H1 (cell line): Measurements from ENCODE around the gene PDE4D. TPM values are rescaled to one million over a fixed set of nuclear protein-coding genes. Genes with fewer than 3 reads are reported as not detected.

ENCODE experiments used
- CTCF ChIA-PET: fragments of 300-600 bp; sonication (Branson Sonifier 250); formaldehyde crosslinking; loops from one replicate; lab custom pipeline; 2021; ENCODE audit not compliant: partially characterized antibody; lab: Charles Lee
- POLR2A ChIA-PET: fragments of 300-600 bp; sonication (Branson Sonifier 250); formaldehyde crosslinking; loops from one replicate; lab custom pipeline; 2021; ENCODE audit warnings: inconsistent platforms; ENCODE audit not compliant: partially characterized antibody; lab: Charles Lee
- DNase-seq, 2 experiments: peaks; one replicate each; pipeline versions ENCODE4 v3.0.0 to v3.0.0-alpha.2; 2010 to 2022; ENCODE audit warnings: low spot score in 2 of 2, low read depth in 1 of 2, mixed read lengths in 1 of 2
- FAIRE-seq: peaks from 2 replicates; lab custom pipeline; 2011; peaks lifted over from hg19 to GRCh38; lab: Jason Lieb, UNC
- H2AFZ ChIP-seq: 2 replicates; pipeline ENCODE4 v1.8.1; 2012; ENCODE audit warnings: low read length, inconsistent platforms
- H2AK5ac ChIP-seq: 2 replicates; pipeline ENCODE4 v1.6.1; 2013; ENCODE audit warnings: low read depth, low read length
- H2BK120ac ChIP-seq: replicated peaks from 2 replicates; pipeline ENCODE3; 2013; ENCODE audit warnings: low read depth, low read length, inconsistent platforms
- H2BK12ac ChIP-seq: 2 replicates; pipeline ENCODE4 v1.6.1; 2013; ENCODE audit warnings: low read depth, low read length
- H2BK15ac ChIP-seq: 2 replicates; pipeline ENCODE4 v1.6.1; 2013; ENCODE audit warnings: low read length
- H2BK20ac ChIP-seq: 2 replicates; pipeline ENCODE4 v1.6.1; 2013; ENCODE audit warnings: low read length
- H2BK5ac ChIP-seq: 2 replicates; pipeline ENCODE4 v1.6.1; 2013; ENCODE audit warnings: low read depth, low read length
- H3K14ac ChIP-seq: 2 replicates; pipeline ENCODE4 v1.6.1; 2013; ENCODE audit warnings: inconsistent platforms; ENCODE audit not compliant: insufficient read length
- H3K18ac ChIP-seq: 2 replicates; pipeline ENCODE4 v1.6.1; 2013; ENCODE audit warnings: low read length; ENCODE audit errors: extremely low read depth
- H3K23ac ChIP-seq: 2 replicates; pipeline ENCODE4 v1.6.1; 2013; ENCODE audit warnings: inconsistent platforms; ENCODE audit not compliant: insufficient read length
- H3K23me2 ChIP-seq: 2 replicates; pipeline ENCODE4 v1.6.1; 2013; ENCODE audit warnings: low read depth, low read length
- H3K27ac ChIP-seq: 2 replicates; pipeline ENCODE4 v1.6.1; 2011; ENCODE audit warnings: low read depth, low read length, inconsistent platforms
- H3K27me3 ChIP-seq, 4 experiments: replicated peaks in 1 of 4; 1 replicate in 1 of 4; 2 replicates in 3 of 4; pipeline versions ENCODE4 v1.6.1 to v1.8.1; 2011 to 2013; ENCODE audit warnings: low read length in 3 of 4, mild to moderate bottlenecking in 3 of 4, inconsistent platforms in 2 of 4, mixed read lengths in 2 of 4, moderate library complexity in 1 of 4; ENCODE audit not compliant: control insufficient read depth in 3 of 4, insufficient read depth in 3 of 4; ENCODE audit errors: extremely low read depth in 1 of 4
- H3K36me3 ChIP-seq, 4 experiments: 2 replicates each; pipeline versions ENCODE4 v1.6.1 to v1.8.1; 2011 to 2013; ENCODE audit warnings: mild to moderate bottlenecking in 4 of 4, low read length in 3 of 4, moderate library complexity in 2 of 4, control low read depth in 1 of 4, inconsistent platforms in 1 of 4; ENCODE audit not compliant: insufficient read depth in 4 of 4, control insufficient read depth in 2 of 4
- H3K4ac ChIP-seq: replicated peaks from 2 replicates; pipeline ENCODE3; 2013; ENCODE audit warnings: low read length, low read depth, mixed read lengths, inconsistent platforms; ENCODE audit not compliant: insufficient read length
- H3K4me1 ChIP-seq, 4 experiments: replicated peaks in 1 of 4; 1 replicate in 1 of 4; 2 replicates in 3 of 4; pipeline versions ENCODE4 v1.6.1 to v1.8.1; 2011 to 2013; ENCODE audit warnings: low read length in 3 of 4, inconsistent platforms in 2 of 4, mixed read lengths in 1 of 4; ENCODE audit not compliant: insufficient read depth in 4 of 4, control insufficient read depth in 3 of 4
- H3K4me2 ChIP-seq, 2 experiments: 2 replicates each; pipeline versions ENCODE4 v1.6.1 to v1.8.1; 2011 to 2013; ENCODE audit warnings: low read depth in 2 of 2, low read length in 2 of 2, control low read depth in 1 of 2, inconsistent platforms in 1 of 2, mild to moderate bottlenecking in 1 of 2; ENCODE audit not compliant: insufficient read depth in 1 of 2
- H3K4me3 ChIP-seq, 4 experiments: fragments of 200-600, 300-600 bp in 1 of 4; sonication (generic), shearing (Covaris generic), sonication (Bioruptor Twin) in 1 of 4; 2 replicates each; pipeline versions ENCODE4 v1.5.1 to v1.8.1; 2011 to 2016; ENCODE audit warnings: low read length in 4 of 4, low read depth in 3 of 4, control low read depth in 2 of 4, inconsistent platforms in 2 of 4, mild to moderate bottlenecking in 2 of 4, mixed read lengths in 1 of 4, moderate library complexity in 1 of 4; ENCODE audit not compliant: insufficient read depth in 2 of 4; ENCODE audit errors: extremely low read depth in 1 of 4
- H3K56ac ChIP-seq: replicated peaks from 2 replicates; pipeline ENCODE3; 2013; ENCODE audit warnings: low read depth, mild to moderate bottlenecking, mixed read lengths, low read length, inconsistent platforms; ENCODE audit not compliant: insufficient read length
- H3K79me1 ChIP-seq: 2 replicates; pipeline ENCODE4 v1.6.1; 2013; ENCODE audit warnings: low read depth, low read length, control low read depth
- H3K79me2 ChIP-seq, 2 experiments: 2 replicates each; pipeline versions ENCODE4 v1.6.1 to v1.8.1; 2012 to 2013; ENCODE audit warnings: low read length in 2 of 2, mild to moderate bottlenecking in 2 of 2, inconsistent platforms in 1 of 2; ENCODE audit not compliant: insufficient read depth in 2 of 2, control insufficient read depth in 1 of 2
- H3K9ac ChIP-seq, 4 experiments: replicated peaks in 1 of 4; 1 replicate in 1 of 4; 2 replicates in 3 of 4; pipeline versions ENCODE4 v1.6.1 to v1.8.1; 2011 to 2013; ENCODE audit warnings: low read depth in 3 of 4, low read length in 3 of 4, control low read depth in 2 of 4, mild to moderate bottlenecking in 2 of 4, moderate library complexity in 2 of 4, inconsistent platforms in 1 of 4; ENCODE audit errors: extremely low read depth in 1 of 4
- H3K9me3 ChIP-seq, 2 experiments: 2 replicates each; pipeline versions ENCODE4 v1.6.1 to v1.8.1; 2012 to 2013; ENCODE audit warnings: mild to moderate bottlenecking in 2 of 2, moderate library complexity in 2 of 2, control low read depth in 1 of 2, inconsistent platforms in 1 of 2, low read depth in 1 of 2, low read length in 1 of 2, mixed read lengths in 1 of 2; ENCODE audit not compliant: insufficient read depth in 2 of 2
- H4K20me1 ChIP-seq, 2 experiments: replicated peaks in 1 of 2; 2 replicates each; pipeline versions ENCODE3 to v1.8.1; 2011 to 2013; ENCODE audit warnings: inconsistent platforms in 2 of 2, low read length in 2 of 2, mild to moderate bottlenecking in 1 of 2; ENCODE audit not compliant: insufficient read depth in 2 of 2, control insufficient read depth in 1 of 2
- H4K5ac ChIP-seq: 2 replicates; pipeline ENCODE4 v1.6.1; 2013; ENCODE audit warnings: low read length, low read depth, mixed read lengths, inconsistent platforms; ENCODE audit not compliant: insufficient read length
- H4K8ac ChIP-seq: 2 replicates; pipeline ENCODE4 v1.8.0; 2013; ENCODE audit warnings: mild to moderate bottlenecking, moderate library complexity, low read length, inconsistent platforms; ENCODE audit not compliant: insufficient read depth; ENCODE audit errors: extremely low read depth
- H4K91ac ChIP-seq: replicated peaks from 2 replicates; pipeline ENCODE3; 2013; ENCODE audit warnings: low read length, mixed read lengths, inconsistent platforms; ENCODE audit not compliant: insufficient read length
- SUZ12 ChIP-seq: fragments of 200-600 bp; sonication (generic); IDR thresholded peaks from 2 replicates; pipeline ENCODE4 v1.6.1; 2012; ENCODE audit warnings: mild to moderate bottlenecking, inconsistent platforms, low read length, moderate library complexity, mixed read lengths
- WGBS, 2 experiments: shearing (Covaris generic) in 1 of 2; methylation state at CpG; one replicate each; pipeline versions ENCODE4 v1.1.6 to v1.1.7; 2013 to 2015; ENCODE audit warnings: low lambda C conversion rate in 2 of 2, mixed read lengths in 2 of 2, inconsistent platforms in 1 of 2, low coverage in 1 of 2, missing lambda C conversion rate in 1 of 2; ENCODE audit not compliant: insufficient replicate concordance in 2 of 2, insufficient coverage in 1 of 2, insufficient read length in 1 of 2; ENCODE audit errors: extremely low coverage in 1 of 2, missing lambda C conversion rate in 1 of 2; 5-methylcytosine and 5-hydroxymethylcytosine counted together
- polyA plus RNA-seq, 7 experiments: library from polyadenylated mRNA; depleted of rRNA in 3 of 7; stranded (reverse) in 5 of 7; unstranded in 2 of 7; fragments of >200 nt in 5 of 7; fragments of 200-250 nt in 2 of 7; gene quantifications; 1 replicate in 5 of 7; 2 replicates in 1 of 7; 4 replicates in 1 of 7; pipeline versions ENCODE4 v1.2.1 to v1.2.3, GENCODE V29; 2011 to 2013; ENCODE audit warnings: missing spikeins in 2 of 7, mixed read lengths in 2 of 7
- total RNA-seq: library from RNA; stranded (reverse); fragmentation: NEBNext Ultra II Directional; extraction: Animal tissue kit (Norgen Biotek cat#: 25700); gene quantifications from 2 replicates; pipeline ENCODE4 v1.2.1, GENCODE V29; 2021

The PDE4D gene
- total and polyA plus RNA-seq, 2 of the 8 experiments (the other 6 are each of a cell fraction or from before 2014, with no cell fraction given) = 2.3 to 3.7 TPM

- no peaks in the 10 kb centered on the region for H3K79me1 ChIP-seq
- H4K8ac ChIP-seq = no peak overlapping the region
- H4K20me1 ChIP-seq = no peaks in the 10 kb centered on the region
- H4K91ac ChIP-seq = no peak overlapping the region
- FAIRE-seq (no peak), DNase-seq (no peak)
- H3K79me2 ChIP-seq = no peaks in the 10 kb centered on the region
- H2BK5ac ChIP-seq = no peak overlapping the region
- no peak overlapping the region for H3K14ac ChIP-seq
- no peaks in the 10 kb centered on the region for H3K36me3 ChIP-seq
- H3K9ac ChIP-seq = no peak overlapping the region
- H2BK20ac ChIP-seq = no peak overlapping the region
- ChIA-PET POLR2A (no interaction called here), CTCF (interaction anchor here (1.4 kb wide), 1 partner anchor 19 kb away, joined by 3 read pairs; no protein-coding TSS in a partner anchor)
- no peak overlapping the region for H3K4ac ChIP-seq
- no peaks in the 10 kb centered on the region for H3K27me3 ChIP-seq
- no peaks in the 10 kb centered on the region for H3K23me2 ChIP-seq
- no peak overlapping the region for H4K5ac ChIP-seq
- 74% methylated on average over 5 of the region's 5 CpGs; no CpG with 5 or more reads in 1 of the 2 experiments for WGBS, 2 experiments
- no peak overlapping the region for H2BK15ac ChIP-seq
- H3K27ac ChIP-seq = no peak overlapping the region
- H3K4me2 ChIP-seq = no peak overlapping the region
- H2BK120ac ChIP-seq = no peak overlapping the region
- H3K9me3 ChIP-seq = no peaks in the 10 kb centered on the region
- H3K23ac ChIP-seq = no peak overlapping the region
- H3K18ac ChIP-seq = no peak overlapping the region
- no peaks in the 10 kb centered on the region for H3K4me1 ChIP-seq
- no peak overlapping the region for H2BK12ac ChIP-seq
- no peak overlapping the region for H3K4me3 ChIP-seq
- H3K56ac ChIP-seq = no peak overlapping the region
- H2AFZ ChIP-seq = no peak overlapping the region
- H2AK5ac ChIP-seq = no peak overlapping the region
- TF ChIP-seq SUZ12 = no peak
Observed at GRCh38 chr5:59061377-59061776, 832.1 kb downstream of the PDE4D start.
